HepG2 (cell line): ENCODE measurements around the gene CNOT8. TPM values are rescaled to one million over a fixed set of nuclear protein-coding genes. Genes with fewer than 3 reads are reported as not detected.

Source experiments
- AGO1 ChIP-seq: fragments of 200-400 bp; formaldehyde crosslinking; IDR thresholded peaks from 2 replicates; pipeline ENCODE4 v1.6.1; 2017; ENCODE audit warnings: mild to moderate bottlenecking, low read depth, low read length, moderate library complexity; ENCODE audit not compliant: poor library complexity, severe bottlenecking
- E2F1 ChIP-seq: sonication (generic); formaldehyde crosslinking; IDR thresholded peaks from 2 replicates; pipeline ENCODE4 v1.5.0; 2020; ENCODE audit warnings: missing genetic modification reagents
- FUBP1 ChIP-seq: sonication (generic); formaldehyde crosslinking; IDR thresholded peaks from 2 replicates; pipeline ENCODE4 v1.5.1; 2020; ENCODE audit warnings: missing genetic modification reagents, mild to moderate bottlenecking, borderline replicate concordance
- HMG20A ChIP-seq: IDR thresholded peaks from 2 replicates; pipeline ENCODE4 v1.6.1; 2016; ENCODE audit warnings: borderline replicate concordance
- ISL2 ChIP-seq: sonication (generic); formaldehyde crosslinking; IDR thresholded peaks from 2 replicates; pipeline ENCODE4 v1.5.0; 2020; ENCODE audit warnings: missing genetic modification reagents
- JUNB ChIP-seq: sonication (generic); formaldehyde crosslinking; IDR thresholded peaks from 2 replicates; pipeline ENCODE4 v1.8.0; 2022; ENCODE audit warnings: missing genetic modification reagents, mild to moderate bottlenecking, borderline replicate concordance
- KDM2A ChIP-seq: sonication (generic); formaldehyde crosslinking; IDR thresholded peaks from 2 replicates; pipeline ENCODE4 v1.4.0; 2020; ENCODE audit warnings: low read depth, missing genetic modification reagents, borderline replicate concordance
- KDM3A ChIP-seq: IDR thresholded peaks from 2 replicates; pipeline ENCODE4 v1.6.1; 2018; ENCODE audit warnings: low read depth, missing compliant biosample characterization
- MAFG ChIP-seq: sonication (generic); formaldehyde crosslinking; IDR thresholded peaks from 2 replicates; pipeline ENCODE4 v1.5.1; 2020; ENCODE audit warnings: mild to moderate bottlenecking, missing genetic modification reagents
- RXRA ChIP-seq: sonication (generic); formaldehyde crosslinking; IDR thresholded peaks from 2 replicates; pipeline ENCODE4 v1.5.1; 2020; ENCODE audit warnings: missing genetic modification reagents
- SIX1 ChIP-seq: sonication (generic); formaldehyde crosslinking; IDR thresholded peaks from 2 replicates; pipeline ENCODE4 v1.4.0; 2020; ENCODE audit warnings: missing genetic modification reagents, borderline replicate concordance
- TCF7 ChIP-seq: sonication (generic); IDR thresholded peaks from 2 replicates; pipeline ENCODE4 v1.6.1; 2016; ENCODE audit warnings: antibody characterized with exemption, low read depth
- TRAFD1 ChIP-seq: sonication (generic); formaldehyde crosslinking; IDR thresholded peaks from 2 replicates; pipeline ENCODE4 v1.5.1; 2020; ENCODE audit warnings: missing genetic modification reagents, mild to moderate bottlenecking, borderline replicate concordance
- ZBTB43 ChIP-seq: sonication (generic); formaldehyde crosslinking; conservative IDR thresholded peaks from 2 replicates; pipeline ENCODE4 v1.4.0; 2020; ENCODE audit warnings: missing genetic modification reagents
- ZBTB7A ChIP-seq: sonication (generic); formaldehyde crosslinking; IDR thresholded peaks from 2 replicates; pipeline ENCODE4 v1.8.0; 2022; ENCODE audit warnings: mild to moderate bottlenecking, missing genetic modification reagents
- ZFP91 ChIP-seq: sonication (generic); formaldehyde crosslinking; IDR thresholded peaks from 2 replicates; pipeline ENCODE4 v1.9.0; 2022; ENCODE audit warnings: missing genetic modification reagents, mild to moderate bottlenecking, borderline replicate concordance
- ZNF567 ChIP-seq: sonication (generic); formaldehyde crosslinking; IDR thresholded peaks from 2 replicates; pipeline ENCODE4 v1.8.1; 2023; ENCODE audit warnings: mild to moderate bottlenecking, missing genetic modification reagents, borderline replicate concordance
- ZNF800 ChIP-seq: sonication (generic); formaldehyde crosslinking; IDR thresholded peaks from 2 replicates; pipeline ENCODE4 v1.4.0; 2020; ENCODE audit warnings: missing genetic modification reagents
- polyA plus RNA-seq, 8 experiments: library from polyadenylated mRNA; depleted of rRNA in 3 of 8; stranded (reverse) in 7 of 8; unstranded in 1 of 8; fragments of >200 nt; fragmentation: Illumina TruSeq in 4 of 8; extraction: Trizol in 4 of 8; gene quantifications; 2 replicates each; pipeline versions ENCODE4 v1.2.1 to v1.2.3, GENCODE V29; 2011 to 2016; ENCODE audit warnings: low read depth in 4 of 8, missing spikeins in 1 of 8, mixed read lengths in 1 of 8; ENCODE audit not compliant: insufficient read depth in 1 of 8
- total RNA-seq, 5 experiments: library from RNA; depleted of rRNA; stranded (reverse); fragments of >200 nt; fragmentation: Illumina TruSeq; extraction: Trizol; gene quantifications; 2 replicates each; pipeline ENCODE4 v1.2.3, GENCODE V29; 2016; ENCODE audit warnings: low read depth in 1 of 5

Gene CNOT8
- total and polyA plus RNA-seq, 2 of the 13 experiments (the other 11 are each of a cell fraction or from before 2014, with no cell fraction given) = 37.1 to 74.9 TPM

- TF ChIP-seq ZNF800 = no peak
- no peak for TF ChIP-seq MAFG (CRISPR knock-in tag)
- 0 out of 2 replicates have a peak, but pooled peaks have one; percentile 30 for TF ChIP-seq RXRA (CRISPR knock-in tag)
- TF ChIP-seq AGO1 = no peak
- TF ChIP-seq KDM3A (CRISPR knock-in tag) = peak; percentile 73; the same call in 1 of the 2 replicates
- no peak for TF ChIP-seq ZFP91
- no peak for TF ChIP-seq JUNB (CRISPR knock-in tag)
- no peak for TF ChIP-seq ZBTB7A (CRISPR knock-in tag)
- no peak for TF ChIP-seq ZNF567 (CRISPR knock-in tag)
- TF ChIP-seq KDM2A (CRISPR knock-in tag) = peak; percentile 22; the same call in 1 of the 2 replicates
- TF ChIP-seq HMG20A (CRISPR knock-in tag) = peak; percentile 17; the same call in 1 of the 2 replicates
- no peak for TF ChIP-seq E2F1 (CRISPR knock-in tag)
- TF ChIP-seq ZBTB43 = no peak
- no peak for TF ChIP-seq FUBP1 (CRISPR knock-in tag)
- no peak for TF ChIP-seq TCF7
- no peak for TF ChIP-seq SIX1
- 0 out of 2 replicates have a peak, but pooled peaks have one; percentile 56 for TF ChIP-seq TRAFD1 (CRISPR knock-in tag)
- no peak; the same call in 1 of the 2 replicates for TF ChIP-seq ISL2
Measured at GRCh38 chr5:154860123-154860522, 1.7 kb downstream of the CNOT8 start (continued).
